OCI-LY3 (cell line): Measurements from ENCODE around the gene SLC38A2.

ENCODE experiments used
- CTCF ChIP-seq: fragments of 200-600, 300-600 bp; sonication (generic); IDR thresholded peaks from 2 replicates; pipeline ENCODE4 v1.5.1; 2014; ENCODE audit warnings: antibody characterized with exemption, low read length, low read depth
- EZH2phosphoT487 ChIP-seq: fragments of 200-600 bp; shearing (Covaris generic); IDR thresholded peaks from 2 replicates; pipeline ENCODE4 v1.6.1; 2018; ENCODE audit warnings: antibody characterized with exemption, mixed run types, low read depth

GRCh38 chr12:46404225-46404631, 31.7 kb upstream of the SLC38A2 start:
- TF ChIP-seq CTCF (no peak), EZH2phosphoT487 (no peak)
